Activated CD4-positive, alpha-beta T cell treated with anti-CD3 and anti-CD28 coated beads, Interleukin-2, Interleukin-6, amounts not matched to agents 100 ng/mL and 50 ng/mL, durations not matched to agents 16 hours and 8 hours (primary cell): ENCODE measurements around the gene FGF14.

ENCODE experiments used
- DNase-seq: peaks from one replicate; pipeline ENCODE4 v3.0.0-alpha.2; 2020

FGF14 gene

GRCh38 chr13:101751488-101751887 lies 650.4 kb downstream of the FGF14 start:
- DNase-seq, result no peak

GRCh38 chr13:101749584-101749983 lies 652.3 kb downstream of the FGF14 start:
- no peak for DNase-seq

GRCh38 chr13:101747039-101747438 lies 654.8 kb downstream of the FGF14 start:
- no peak for DNase-seq

- no peak for DNase-seq
Observed at GRCh38 chr13:101746513-101746912, 655.3 kb downstream of the FGF14 start.

- peak; percentile 23 for DNase-seq
Observed at GRCh38 chr13:101739382-101740178, 662.3 kb downstream of the FGF14 start.

- DNase-seq, result no peak
Observed at GRCh38 chr13:101738336-101738735, 663.5 kb downstream of the FGF14 start.

GRCh38 chr13:101736566-101736965 lies 665.3 kb downstream of the FGF14 start:
- no peak for DNase-seq

GRCh38 chr13:101730420-101731000 lies 671.3 kb downstream of the FGF14 start:
- DNase-seq, result no peak

GRCh38 chr13:101728615-101729014 lies 673.2 kb downstream of the FGF14 start:
- DNase-seq, result no peak

GRCh38 chr13:101728021-101728420 lies 673.8 kb downstream of the FGF14 start:
- DNase-seq, result no peak

GRCh38 chr13:101727118-101727517 lies 674.7 kb downstream of the FGF14 start:
- no peak for DNase-seq

- DNase-seq, result no peak
Observed at GRCh38 chr13:101726681-101727080, 675.2 kb downstream of the FGF14 start.

GRCh38 chr13:101718496-101718895 lies 683.4 kb downstream of the FGF14 start:
- DNase-seq, result no peak

- no peak for DNase-seq
Observed at GRCh38 chr13:101717353-101717752, 684.5 kb downstream of the FGF14 start.

- DNase-seq, result no peak
Observed at GRCh38 chr13:101714195-101714594, 687.7 kb downstream of the FGF14 start.

GRCh38 chr13:101712026-101712348 lies 689.9 kb downstream of the FGF14 start:
- no peak for DNase-seq

GRCh38 chr13:101711307-101712025 lies 690.4 kb downstream of the FGF14 start:
- DNase-seq, result no peak

GRCh38 chr13:101709952-101710351 lies 691.9 kb downstream of the FGF14 start:
- DNase-seq, result no peak

- no peak for DNase-seq
Observed at GRCh38 chr13:101708115-101708514, 693.7 kb downstream of the FGF14 start.

GRCh38 chr13:101707659-101708058 lies 694.2 kb downstream of the FGF14 start:
- DNase-seq, result no peak

GRCh38 chr13:101706651-101707050 lies 695.2 kb downstream of the FGF14 start:
- peak; percentile 20 for DNase-seq

- no peak for DNase-seq
Observed at GRCh38 chr13:101703838-101704237, 698.0 kb downstream of the FGF14 start.

GRCh38 chr13:101703081-101703480 lies 698.8 kb downstream of the FGF14 start:
- no peak for DNase-seq

- DNase-seq, result no peak
Observed at GRCh38 chr13:101700598-101700997, 701.2 kb downstream of the FGF14 start.
